ENCODE data around the gene HSPB6. TPM values are rescaled to one million over a fixed set of nuclear protein-coding genes. Genes with fewer than 3 reads are reported as not detected.
"Not testable (repeated sequence)": the region's sequence is repeated elsewhere in the genome, so short reads cannot be mapped to it uniquely, and the experiment has no call there.

HSPB6 gene
- total RNA-seq, 1 donor from 2014 or later = 0.31 TPM

- DNase-seq = no peak
These were observed 27.1 kb downstream of the HSPB6 start for GRCh38 chr19:35729763-35730162.

- DNase-seq = no peak
These were observed 27.8 kb downstream of the HSPB6 start for GRCh38 chr19:35729021-35729420.

GRCh38 chr19:35727956-35728706 is 28.7 kb downstream of the HSPB6 start:
- DNase-seq = no peak

GRCh38 chr19:35727053-35727955 is 29.5 kb downstream of the HSPB6 start:
- DNase-seq = no peak

GRCh38 chr19:35725216-35725861 is 31.5 kb downstream of the HSPB6 start:
- DNase-seq = no peak

- no peak for DNase-seq
These were observed 32.3 kb downstream of the HSPB6 start for GRCh38 chr19:35724560-35724959.

- not testable (repeated sequence) for DNase-seq
These were observed 32.7 kb downstream of the HSPB6 start for GRCh38 chr19:35724132-35724531.

- no peak for DNase-seq
These were observed 33.2 kb downstream of the HSPB6 start for GRCh38 chr19:35723671-35724070.

- DNase-seq = no peak
These were observed 33.9 kb downstream of the HSPB6 start for GRCh38 chr19:35722897-35723296.

- no peak for DNase-seq
These were observed 34.4 kb downstream of the HSPB6 start for GRCh38 chr19:35722461-35722860.

- no peak for DNase-seq
These were observed 35.5 kb downstream of the HSPB6 start for GRCh38 chr19:35721374-35721773.

GRCh38 chr19:35720648-35721047 is 36.2 kb downstream of the HSPB6 start:
- DNase-seq = no peak

- no peak for DNase-seq
These were observed 36.7 kb downstream of the HSPB6 start for GRCh38 chr19:35720163-35720524.

- no peak for DNase-seq
These were observed 37.2 kb downstream of the HSPB6 start for GRCh38 chr19:35719402-35720162.

GRCh38 chr19:35718345-35719041 is 38.3 kb downstream of the HSPB6 start:
- DNase-seq = no peak

GRCh38 chr19:35717665-35718344 is 39.0 kb downstream of the HSPB6 start, which contains the start of gene KMT2B:
KMT2B (plus strand) TSS chr19:35718003; CDS start chr19:35718019, 16 bp downstream.
- no peak for DNase-seq

GRCh38 chr19:35716801-35717664 is 39.8 kb downstream of the HSPB6 start:
- peak; percentile 94 for DNase-seq

GRCh38 chr19:35715981-35716800 is 40.6 kb downstream of the HSPB6 start:
- peak; percentile 58 for DNase-seq

GRCh38 chr19:35715355-35715809 is 41.4 kb downstream of the HSPB6 start:
- DNase-seq = no peak

All from occipital lobe (tissue), 2 donors.